HEK293 (cell line): ENCODE measurements around the gene GTF2IRD1.
A peak's percentile ranks its signal among the peaks of the same experiment; 100 is the strongest.

ENCODE experiments used
- CTCF ChIA-PET: fragments of 350-600 bp; formaldehyde crosslinking; extraction: SDS; loops from one replicate; lab custom pipeline; 2021; ENCODE audit warnings: antibody characterized with exemption; lab: Yijun Ruan, JAX
- POLR2A ChIA-PET: fragments of 300-600 bp; formaldehyde crosslinking; extraction: SDS; loops from one replicate; lab custom pipeline; 2020; ENCODE audit warnings: antibody characterized with exemption, inconsistent platforms; lab: Yijun Ruan, JAX
- H3K27ac ChIP-seq: fragments of 200-500 bp; sonication (Bioruptor generic); 2 replicates; pipeline ENCODE4 v1.5.1; 2014; ENCODE audit warnings: low read depth, low read length, control low read depth, inconsistent platforms; ENCODE audit errors: extremely low read depth
- H3K36me3 ChIP-seq, 2 experiments: fragments of 200-500 bp in 1 of 2; sonication (Bioruptor generic) in 1 of 2; 1 replicate in 1 of 2; 2 replicates in 1 of 2; pipeline ENCODE4 v1.5.1; 2014 to 2017; ENCODE audit warnings: inconsistent platforms in 2 of 2, low read length in 2 of 2; ENCODE audit not compliant: control insufficient read depth in 2 of 2, insufficient read depth in 1 of 2
- H3K4me1 ChIP-seq: fragments of 200-500 bp; sonication (Bioruptor generic); 2 replicates; pipeline ENCODE4 v1.5.1; 2014; ENCODE audit warnings: mild to moderate bottlenecking, low read length, inconsistent platforms; ENCODE audit not compliant: control insufficient read depth, insufficient read depth
- H3K4me3 ChIP-seq: 2 replicates; pipeline ENCODE4 v1.5.1; 2011; ENCODE audit warnings: low read depth, mild to moderate bottlenecking, control low read depth, low read length, moderate library complexity
- H3K9me3 ChIP-seq: fragments of 200-500 bp; sonication (Bioruptor generic); 2 replicates; pipeline ENCODE4 v1.5.1; 2014; ENCODE audit warnings: low read depth, low read length, inconsistent platforms; ENCODE audit not compliant: control insufficient read depth, insufficient read depth
- GFI1B ChIP-seq: fragments of 450-650 bp; formaldehyde crosslinking; IDR thresholded peaks from 2 replicates; pipeline ENCODE4 v1.5.1; 2016; ENCODE audit warnings: missing biosample characterization, missing genetic modification characterization
- REST ChIP-seq: fragments of 450-650 bp; formaldehyde crosslinking; IDR thresholded peaks from 2 replicates; pipeline ENCODE4 v1.5.1; 2016; ENCODE audit warnings: missing biosample characterization, missing genetic modification characterization
- TSHZ1 ChIP-seq: fragments of 450-650 bp; formaldehyde crosslinking; IDR thresholded peaks from 2 replicates; pipeline ENCODE4 v1.5.1; 2016; ENCODE audit warnings: missing biosample characterization, missing genetic modification characterization, borderline replicate concordance
- WT1 ChIP-seq: fragments of 450-650 bp; formaldehyde crosslinking; IDR thresholded peaks from 2 replicates; pipeline ENCODE4 v1.5.1; 2016; ENCODE audit warnings: missing biosample characterization, missing genetic modification characterization
- YY2 ChIP-seq: fragments of 450-650 bp; formaldehyde crosslinking; IDR thresholded peaks from 2 replicates; pipeline ENCODE4 v1.5.1; 2016; ENCODE audit warnings: missing biosample characterization, missing genetic modification characterization
- ZBTB26 ChIP-seq: fragments of 450-650 bp; formaldehyde crosslinking; optimal IDR thresholded peaks from 2 replicates; pipeline ENCODE3; 2016; ENCODE audit warnings: missing biosample characterization, mild to moderate bottlenecking, missing genetic modification characterization
- ZNF121 ChIP-seq: fragments of 450-650 bp; formaldehyde crosslinking; IDR thresholded peaks from 2 replicates; pipeline ENCODE4 v1.5.1; 2016; ENCODE audit warnings: missing biosample characterization, missing genetic modification characterization
- ZNF133 ChIP-seq: fragments of 450-650 bp; formaldehyde crosslinking; IDR thresholded peaks from 2 replicates; pipeline ENCODE4 v1.5.1; 2016; ENCODE audit warnings: missing biosample characterization, missing genetic modification characterization
- ZNF2 ChIP-seq: fragments of 450-650 bp; formaldehyde crosslinking; IDR thresholded peaks from 2 replicates; pipeline ENCODE4 v1.5.1; 2016; ENCODE audit warnings: missing biosample characterization, missing genetic modification characterization
- ZNF266 ChIP-seq: fragments of 450-650 bp; formaldehyde crosslinking; IDR thresholded peaks from 2 replicates; pipeline ENCODE4 v1.5.1; 2016; ENCODE audit warnings: missing biosample characterization, missing genetic modification characterization, low read depth
- ZNF341 ChIP-seq: fragments of 450-650 bp; formaldehyde crosslinking; IDR thresholded peaks from 2 replicates; pipeline ENCODE4; 2016; ENCODE audit warnings: low read depth, missing biosample characterization, missing genetic modification characterization
- ZNF404 ChIP-seq: fragments of 450-650 bp; formaldehyde crosslinking; IDR thresholded peaks from 2 replicates; pipeline ENCODE4 v1.5.1; 2017; ENCODE audit warnings: missing biosample characterization, missing genetic modification characterization
- ZNF423 ChIP-seq: fragments of 450-650 bp; formaldehyde crosslinking; IDR thresholded peaks from 2 replicates; pipeline ENCODE4 v1.5.1; 2016; ENCODE audit warnings: missing biosample characterization, missing genetic modification characterization
- ZNF510 ChIP-seq: fragments of 450-650 bp; formaldehyde crosslinking; IDR thresholded peaks from 2 replicates; pipeline ENCODE4 v1.5.1; 2018; ENCODE audit warnings: mild to moderate bottlenecking, missing genetic modification characterization, missing biosample characterization; ENCODE audit not compliant: insufficient replicate concordance
- ZNF514 ChIP-seq: fragments of 450-650 bp; formaldehyde crosslinking; IDR thresholded peaks from 2 replicates; pipeline ENCODE4 v1.5.1; 2016; ENCODE audit warnings: missing biosample characterization, missing genetic modification characterization
- ZNF548 ChIP-seq: fragments of 450-650 bp; formaldehyde crosslinking; IDR thresholded peaks from 2 replicates; pipeline ENCODE4 v1.5.1; 2016; ENCODE audit warnings: missing biosample characterization, missing genetic modification characterization
- ZNF600 ChIP-seq: fragments of 450-650 bp; formaldehyde crosslinking; IDR thresholded peaks from 2 replicates; pipeline ENCODE4 v1.5.1; 2016; ENCODE audit warnings: missing biosample characterization, missing genetic modification characterization
- ZNF610 ChIP-seq: fragments of 450-650 bp; formaldehyde crosslinking; IDR thresholded peaks from 2 replicates; pipeline ENCODE4 v1.5.1; 2016; ENCODE audit warnings: missing biosample characterization, missing genetic modification characterization, borderline replicate concordance
- ZNF624 ChIP-seq: fragments of 450-650 bp; formaldehyde crosslinking; IDR thresholded peaks from 2 replicates; pipeline ENCODE4 v1.5.1; 2017; ENCODE audit warnings: missing biosample characterization, missing genetic modification characterization
- ZNF660 ChIP-seq: fragments of 450-650 bp; IDR thresholded peaks from 2 replicates; pipeline ENCODE4 v1.5.1; 2018; ENCODE audit warnings: missing biosample characterization, mild to moderate bottlenecking, missing genetic modification characterization
- ZNF670 ChIP-seq: fragments of 450-650 bp; formaldehyde crosslinking; IDR thresholded peaks from 2 replicates; pipeline ENCODE4 v1.5.1; 2016; ENCODE audit warnings: missing biosample characterization, missing genetic modification characterization, low read depth
- ZNF747 ChIP-seq: fragments of 450-650 bp; formaldehyde crosslinking; IDR thresholded peaks from 2 replicates; pipeline ENCODE4 v1.5.1; 2016; ENCODE audit warnings: missing biosample characterization, missing genetic modification characterization
- ZNF768 ChIP-seq: fragments of 450-650 bp; formaldehyde crosslinking; IDR thresholded peaks from 2 replicates; pipeline ENCODE4 v1.5.1; 2018; ENCODE audit warnings: missing biosample characterization, mild to moderate bottlenecking, missing genetic modification characterization
- ZSCAN18 ChIP-seq: fragments of 450-650 bp; formaldehyde crosslinking; IDR thresholded peaks from 2 replicates; pipeline ENCODE4 v1.5.1; 2016; ENCODE audit warnings: missing biosample characterization, missing genetic modification characterization

GTF2IRD1 gene

GRCh38 chr7:74582447-74583039 lies 128.8 kb downstream of the GTF2IRD1 start:
- ChIA-PET CTCF (interaction anchor here (0.7 kb wide), 1 partner anchor 123 kb away, joined by 3 read pairs; no protein-coding TSS in a partner anchor), POLR2A (interaction anchor here (0.6 kb wide), 1 partner anchor 393 kb away, joined by 3 read pairs; no protein-coding TSS in a partner anchor)
- H3K36me3 ChIP-seq = no peaks in the 10 kb centered on the region; a peak in 1 of 3 replicates
- no peak overlapping the region for H3K27ac ChIP-seq
- no peaks in the 10 kb centered on the region for H3K9me3 ChIP-seq
- no peaks in the 10 kb centered on the region for H3K4me1 ChIP-seq
- TF ChIP-seq ZNF121 (tag by site-specific recombination) = peak; percentile 57; the same call in 1 of the 2 replicates
- no peak for TF ChIP-seq GFI1B (tag by site-specific recombination)
- TF ChIP-seq ZNF548 = no peak
- TF ChIP-seq ZNF660 (tag by site-specific recombination) = no peak
- no peak for TF ChIP-seq ZNF341 (tag by site-specific recombination)
- no peak for TF ChIP-seq YY2 (tag by site-specific recombination)
- no peak for TF ChIP-seq ZNF2 (tag by site-specific recombination)
- no peak for TF ChIP-seq WT1
- no peak for TF ChIP-seq TSHZ1 (tag by site-specific recombination)
- no peak for TF ChIP-seq ZBTB26
- no peak for TF ChIP-seq ZNF624 (tag by site-specific recombination)
- TF ChIP-seq ZNF747 (tag by site-specific recombination) = no peak
- TF ChIP-seq ZNF600 (tag by site-specific recombination) = no peak
- TF ChIP-seq ZNF266 (tag by site-specific recombination) = no peak
- TF ChIP-seq ZNF610 (tag by site-specific recombination) = no peak
- TF ChIP-seq ZNF768 (tag by site-specific recombination) = peak; percentile 78
- no peak overlapping the region for H3K4me3 ChIP-seq

GRCh38 chr7:74583630-74584029 lies 129.9 kb downstream of the GTF2IRD1 start:
- H3K9me3 ChIP-seq = no peaks in the 10 kb centered on the region
- H3K27ac ChIP-seq = no peak overlapping the region
- ChIA-PET POLR2A (no interaction called here), CTCF (interaction anchor here (0.6 to 1.5 kb wide), 3 partner anchors 17 to 176 kb away, joined by 3 to 4 read pairs (median 4); no protein-coding TSS in a partner anchor)
- no peaks in the 10 kb centered on the region; a peak in 1 of 3 replicates for H3K36me3 ChIP-seq
- no peaks in the 10 kb centered on the region for H3K4me1 ChIP-seq
- TF ChIP-seq ZNF2 (tag by site-specific recombination) (no peak), ZNF510 (tag by site-specific recombination) (no peak), ZNF404 (no peak), ZNF514 (tag by site-specific recombination) (no peak), ZNF423 (tag by site-specific recombination) (no peak), ZNF133 (tag by site-specific recombination) (no peak), REST (tag by site-specific recombination) (no peak), ZSCAN18 (tag by site-specific recombination) (no peak), ZNF670 (no peak)
- H3K4me3 ChIP-seq = no peak overlapping the region
